ENCODE measurements around the gene COA3. TPM values are rescaled to one million over a fixed set of nuclear protein-coding genes. Genes with fewer than 3 reads are reported as not detected.

The COA3 gene
- total RNA-seq, 4 donors from 2014 or later: 76.4 to 101 (median 94.8) TPM

GRCh38 chr17:42751628-42752027 lies 46.9 kb downstream of the COA3 start:
- Histone ChIP-seq H3K9me3 (no peaks in the 10 kb centered on the region), H3K36me3 (no peaks in the 10 kb centered on the region), H3K4me3 (no peak overlapping the region), H3K27me3 (no peaks in the 10 kb centered on the region), H3K27ac (no peak overlapping the region), H3K4me1 (peaks cover 0 to 48% (median 20%) of the 10 kb centered on the region in 3 donors)
- 73 to 77% methylated on average over 7 of the region's 7 CpGs for WGBS, 2 donors
- no peak for DNase-seq
- intact Hi-C loops (cut with DNase I): no loop called here
- TF ChIP-seq POLR2A (IDR thresholded peaks at IDR 0.05) (no peak), CTCF (IDR thresholded peaks at IDR 0.05) (no peak)

- WGBS, 2 donors: 27 to 39% methylated on average over 2 of the region's 3 CpGs
- peak overlapping the region in 3 of 4 donors; percentile 17 to 74 (median 50) for H3K27ac ChIP-seq
These were observed 47.7 kb downstream of the COA3 start for GRCh38 chr17:42750739-42751344.

GRCh38 chr17:42748908-42749798 lies 49.4 kb downstream of the COA3 start:
- WGBS, 2 donors: 69 to 81% methylated on average over 7 to 9 of the region's 11 CpGs
- Histone ChIP-seq H3K4me1 (peaks cover 4 to 43% (median 25%) of the 10 kb centered on the region in 3 donors), H3K27me3 (no peaks in the 10 kb centered on the region), H3K27ac (peak overlapping the region; percentile 17 to 74 (median 50)), H3K9me3 (no peaks in the 10 kb centered on the region), H3K4me3 (no peak overlapping the region), H3K36me3 (no peaks in the 10 kb centered on the region)
- no peak for DNase-seq
- no peak for TF ChIP-seq CTCF (IDR thresholded peaks at IDR 0.05)
- no peak for TF ChIP-seq POLR2A (IDR thresholded peaks at IDR 0.05)
- intact Hi-C loops (cut with DNase I): no loop called here

More at GRCh38 chr17:42750739-42751344, 47.7 kb downstream of the COA3 start:
- H3K4me3 ChIP-seq: no peak overlapping the region
- no peak for DNase-seq
- H3K36me3 ChIP-seq: no peaks in the 10 kb centered on the region
- no peaks in the 10 kb centered on the region for H3K9me3 ChIP-seq
- H3K4me1 ChIP-seq: peaks cover 0 to 48% (median 20%) of the 10 kb centered on the region in 3 donors
- no peaks in the 10 kb centered on the region for H3K27me3 ChIP-seq
- intact Hi-C loops (cut with DNase I): no loop called here
- TF ChIP-seq POLR2A (IDR thresholded peaks at IDR 0.05): no peak
- TF ChIP-seq CTCF (IDR thresholded peaks at IDR 0.05): no peak

GRCh38 chr17:42748202-42748907 lies 50.1 kb downstream of the COA3 start:
- intact Hi-C loops (cut with DNase I): no loop called here
- 65 to 68% methylated on average over 4 to 7 of the region's 7 CpGs for WGBS, 2 donors
- Histone ChIP-seq H3K4me1 (peaks cover 9 to 51% (median 32%) of the 10 kb centered on the region in 3 donors), H3K4me3 (no peak overlapping the region), H3K27ac (peak overlapping the region in 3 of 4 donors; percentile 17 to 74 (median 71)), H3K9me3 (no peaks in the 10 kb centered on the region), H3K36me3 (no peaks in the 10 kb centered on the region), H3K27me3 (no peaks in the 10 kb centered on the region)
- TF ChIP-seq CTCF (IDR thresholded peaks at IDR 0.05) (no peak), POLR2A (IDR thresholded peaks at IDR 0.05) (no peak)
- no peak for DNase-seq

Small RNAs within 50 kb of the gene (small RNA-seq; reads per million reads assigned to genes)
- gene HMGN2P15 (0 reads per million in 4 donors), gene MIR6781 (0 reads per million in 4 donors)

Other genes starting within 250 kb of the COA3 start
- 10 to 100 TPM in 1 of 4 donors, 1 to 10 TPM in 3; 3.0 to 11.8 (median 6.6) TPM for gene HSD17B1, start 245.8 kb downstream of the COA3 start, total RNA-seq
- gene COASY, start 236.6 kb downstream of the COA3 start, total RNA-seq: 10 to 100 TPM; 34.1 to 52.2 (median 46.5) TPM
- gene MLX, start 231.6 kb downstream of the COA3 start, total RNA-seq: 10 to 100 TPM; 34.0 to 47.9 (median 39.9) TPM
- 1 to 10 TPM in 3 of 4 donors, under 1 TPM in 1; 0.61 to 4.8 (median 2.8) TPM for gene PSMC3IP, start 221.0 kb downstream of the COA3 start, total RNA-seq
- 10 to 100 TPM; 35.7 to 59.6 (median 53.0) TPM for gene RETREG3, start 189.3 kb downstream of the COA3 start, total RNA-seq
- gene TUBG1, start 189.0 kb downstream of the COA3 start, total RNA-seq: 10 to 100 TPM; 22.3 to 61.9 (median 46.5) TPM
- gene TUBG2, start 139.4 kb downstream of the COA3 start, total RNA-seq: 10 to 100 TPM in 1 of 4 donors, 1 to 10 TPM in 3; 7.1 to 14.5 (median 8.8) TPM
- 10 to 100 TPM; 41.0 to 55.8 (median 55.1) TPM for gene PLEKHH3, start 121.7 kb downstream of the COA3 start, total RNA-seq
- under 1 TPM in 1 of 4 donors, not detected in 3; 0.76 TPM for gene CCR10, start 116.9 kb downstream of the COA3 start, total RNA-seq
- gene CNTNAP1, start 116.2 kb downstream of the COA3 start, total RNA-seq: under 1 TPM; 0.15 to 0.88 (median 0.43) TPM
- gene EZH1, start 53.7 kb downstream of the COA3 start, total RNA-seq: 10 to 100 TPM; 13.4 to 49.2 (median 22.0) TPM
- 10 to 100 TPM in 2 of 4 donors, 1 to 10 TPM in 1, not detected in 1; 4.7 to 23.3 (median 11.8) TPM for gene RAMP2, start 37.5 kb downstream of the COA3 start, total RNA-seq
- 10 to 100 TPM; 78.6 to 93.6 (median 83.0) TPM for gene VPS25, start 25.3 kb downstream of the COA3 start, total RNA-seq
- gene WNK4, start 18.1 kb downstream of the COA3 start, total RNA-seq: 10 to 100 TPM in 1 of 4 donors, 1 to 10 TPM in 1, under 1 TPM in 2; 0.40 to 14.7 (median 3.9) TPM
- gene CNTD1, start 157 bp upstream of the COA3 start, total RNA-seq: not detected
- 100 to 1,000 TPM in 1 of 4 donors, 10 to 100 TPM in 3; 81.5 to 100 (median 84.5) TPM for gene BECN1, start 25.6 kb upstream of the COA3 start, total RNA-seq
- gene PSME3, start 34.7 kb upstream of the COA3 start, total RNA-seq: 100 to 1,000 TPM in 1 of 4 donors, 10 to 100 TPM in 3; 91.0 to 121 (median 93.7) TPM
- gene AOC2, start 45.9 kb upstream of the COA3 start, total RNA-seq: 1 to 10 TPM in 2 of 4 donors, under 1 TPM in 2; 0.61 to 2.1 (median 1.2) TPM
- 10 to 100 TPM in 1 of 4 donors, 1 to 10 TPM in 3; 3.3 to 24.0 (median 6.6) TPM for gene AOC3, start 52.5 kb upstream of the COA3 start, total RNA-seq
- gene G6PC1, start 102.1 kb upstream of the COA3 start, total RNA-seq: not detected
- gene AARSD1, start 165.8 kb upstream of the COA3 start, total RNA-seq: 10 to 100 TPM; 14.2 to 25.9 (median 22.6) TPM
- 1 to 10 TPM in 1 of 4 donors, under 1 TPM in 1, not detected in 2; 0.27 to 1.1 TPM for gene PTGES3L, start 181.4 kb upstream of the COA3 start, total RNA-seq
- gene RUNDC1, start 181.9 kb upstream of the COA3 start, total RNA-seq: 1 to 10 TPM; 7.4 to 9.8 (median 8.5) TPM
- gene RPL27, start 199.7 kb upstream of the COA3 start, total RNA-seq: 1,000 to 10,000 TPM in 3 of 4 donors, 100 to 1,000 TPM in 1; 775 to 1,810 (median 1,289) TPM
- 10 to 100 TPM in 3 of 4 donors, 1 to 10 TPM in 1; 5.9 to 24.4 (median 13.6) TPM for gene IFI35, start 208.1 kb upstream of the COA3 start, total RNA-seq
- 100 to 1,000 TPM in 3 of 4 donors, 10 to 100 TPM in 1; 50.5 to 154 (median 110) TPM for gene VAT1, start 223.7 kb upstream of the COA3 start, total RNA-seq
- gene RND2, start 226.5 kb upstream of the COA3 start, total RNA-seq: under 1 TPM in 3 of 4 donors, not detected in 1; 0.30 to 0.76 (median 0.53) TPM

Data from esophagus squamous epithelium (tissue), 5 donors.